Prostate gland (tissue), 2 donors: ENCODE results near the gene PRDM16. TPM values are rescaled to one million over a fixed set of nuclear protein-coding genes. Genes with fewer than 3 reads are reported as not detected.
A peak's percentile ranks its signal among the peaks of the same experiment; 100 is the strongest.

Source experiments
- DNase-seq: peaks from one replicate; pipeline ENCODE4 v3.0.0-alpha.2; 2019; ENCODE audit warnings: low spot score
- H3K27ac ChIP-seq, 2 donors: fragments of 200-600 bp; sonication (generic); 2 replicates each; pipeline ENCODE4 v1.5.1; 2017 to 2019
- H3K27me3 ChIP-seq: fragments of 200-600 bp; sonication (generic); replicated peaks from 2 replicates; pipeline ENCODE4 v1.5.1; 2019; ENCODE audit not compliant: insufficient read depth
- H3K36me3 ChIP-seq, 2 donors: fragments of 200-600 bp; sonication (generic); 1 replicate in 1 of 2; 2 replicates in 1 of 2; pipeline versions ENCODE4 v1.5.1 to v1.8.1; 2017 to 2019
- H3K4me1 ChIP-seq: fragments of 200-600 bp; sonication (generic); replicated peaks from 2 replicates; pipeline ENCODE4 v1.5.1; 2019
- H3K4me3 ChIP-seq, 2 donors: fragments of 200-600 bp; sonication (generic); 2 replicates each; pipeline ENCODE4 v1.5.1; 2017 to 2019
- H3K9me3 ChIP-seq: fragments of 200-600 bp; sonication (generic); 2 replicates; pipeline ENCODE4 v1.5.1; 2017
- POLR2A ChIP-seq: fragments of 450-650 bp; IDR thresholded peaks from one replicate; pipeline ENCODE4 v1.6.1; 2016; ENCODE audit warnings: antibody characterized with exemption, mild to moderate bottlenecking
- POLR2AphosphoS5 ChIP-seq: sonication (generic); formaldehyde crosslinking; IDR thresholded peaks from one replicate; pipeline ENCODE4 v1.6.1; 2017; ENCODE audit warnings: antibody characterized with exemption
- WGBS: methylation state at CpG from one replicate; pipeline ENCODE4 v1.1.5; 2018; 5-methylcytosine and 5-hydroxymethylcytosine counted together
- intact Hi-C: fragments of 100-400 bp; cut with DNase I; formaldehyde crosslinking; loops from one replicate; pipeline ENCODE4 v1.14.2; 2022
- total RNA-seq, 2 donors: library from RNA; depleted of rRNA; stranded (reverse); fragments of >200 nt; gene quantifications; one replicate each; pipeline ENCODE4 v1.1.0, GENCODE V29; 2016
- TF ChIP-seq, protein P1 (sequence below), 4 experiments: fragments of 200-600 bp in 2 of 4; fragments of 450-650 bp in 2 of 4; sonication (generic) in 2 of 4; IDR thresholded peaks; 1 replicate in 3 of 4; 2 replicates in 1 of 4; pipeline ENCODE4 v1.5.1; 2016 to 2019; ENCODE audit warnings: antibody characterized with exemption in 4 of 4, mild to moderate bottlenecking in 2 of 4, moderate library complexity in 2 of 4

The PRDM16 gene
- total RNA-seq, 2 donors from 2014 or later: 0.23 to 6.5 TPM

DNA sequence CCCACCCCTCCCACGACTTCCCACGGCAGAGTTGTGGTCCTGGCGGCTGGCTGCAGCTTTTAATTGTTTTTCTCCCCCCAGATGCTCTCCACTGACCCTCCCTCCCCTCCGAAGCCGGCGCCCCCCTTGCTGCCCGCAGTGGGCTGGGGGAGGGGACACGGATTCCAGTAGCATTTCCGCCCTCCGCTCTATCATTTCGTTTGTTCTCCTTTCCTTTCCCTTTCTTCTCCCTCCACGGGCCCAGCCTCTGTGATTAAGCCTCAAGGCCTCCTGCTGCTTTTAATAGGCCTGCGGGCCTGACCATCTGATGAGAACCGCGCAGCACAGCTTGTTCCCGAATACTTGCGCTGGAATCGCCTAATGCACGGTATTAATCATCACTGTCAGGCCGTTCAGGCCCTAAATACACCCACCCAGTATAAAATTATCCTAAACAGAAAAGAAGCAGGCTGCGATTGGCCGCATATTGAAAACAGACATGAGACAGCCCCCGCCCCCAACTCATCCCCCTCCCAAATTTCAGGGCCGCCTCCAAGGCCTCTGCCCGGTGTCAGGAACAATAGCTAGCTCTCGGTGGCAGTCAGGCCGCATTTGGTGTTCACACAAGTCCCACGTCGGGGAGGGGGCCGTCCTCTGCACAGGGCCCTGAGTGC is 283.4 kb downstream of the PRDM16 start:
- H3K36me3 ChIP-seq: no peaks in the 10 kb centered on the region
- TF ChIP-seq POLR2AphosphoS5 (peak; percentile 88), POLR2A (no peak)
- TF ChIP-seq, protein P1, sequence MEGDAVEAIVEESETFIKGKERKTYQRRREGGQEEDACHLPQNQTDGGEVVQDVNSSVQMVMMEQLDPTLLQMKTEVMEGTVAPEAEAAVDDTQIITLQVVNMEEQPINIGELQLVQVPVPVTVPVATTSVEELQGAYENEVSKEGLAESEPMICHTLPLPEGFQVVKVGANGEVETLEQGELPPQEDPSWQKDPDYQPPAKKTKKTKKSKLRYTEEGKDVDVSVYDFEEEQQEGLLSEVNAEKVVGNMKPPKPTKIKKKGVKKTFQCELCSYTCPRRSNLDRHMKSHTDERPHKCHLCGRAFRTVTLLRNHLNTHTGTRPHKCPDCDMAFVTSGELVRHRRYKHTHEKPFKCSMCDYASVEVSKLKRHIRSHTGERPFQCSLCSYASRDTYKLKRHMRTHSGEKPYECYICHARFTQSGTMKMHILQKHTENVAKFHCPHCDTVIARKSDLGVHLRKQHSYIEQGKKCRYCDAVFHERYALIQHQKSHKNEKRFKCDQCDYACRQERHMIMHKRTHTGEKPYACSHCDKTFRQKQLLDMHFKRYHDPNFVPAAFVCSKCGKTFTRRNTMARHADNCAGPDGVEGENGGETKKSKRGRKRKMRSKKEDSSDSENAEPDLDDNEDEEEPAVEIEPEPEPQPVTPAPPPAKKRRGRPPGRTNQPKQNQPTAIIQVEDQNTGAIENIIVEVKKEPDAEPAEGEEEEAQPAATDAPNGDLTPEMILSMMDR (IDR thresholded peaks at IDR 0.05): no peak
- H3K27ac ChIP-seq: peak overlapping the region; percentile 59 to 77
- H3K27me3 ChIP-seq: peaks cover 11% of the 10 kb centered on the region
- intact Hi-C loops: loop anchor here (5.0 kb wide), 1 partner anchor 50 kb away; no protein-coding TSS in a partner anchor
- H3K4me3 ChIP-seq: no peak overlapping the region
- WGBS: 9% methylated on average over 30 of the region's 30 CpGs
- peak; percentile 35 for DNase-seq
- peaks cover 11% of the 10 kb centered on the region for H3K4me1 ChIP-seq
- no peaks in the 10 kb centered on the region for H3K9me3 ChIP-seq

DNA sequence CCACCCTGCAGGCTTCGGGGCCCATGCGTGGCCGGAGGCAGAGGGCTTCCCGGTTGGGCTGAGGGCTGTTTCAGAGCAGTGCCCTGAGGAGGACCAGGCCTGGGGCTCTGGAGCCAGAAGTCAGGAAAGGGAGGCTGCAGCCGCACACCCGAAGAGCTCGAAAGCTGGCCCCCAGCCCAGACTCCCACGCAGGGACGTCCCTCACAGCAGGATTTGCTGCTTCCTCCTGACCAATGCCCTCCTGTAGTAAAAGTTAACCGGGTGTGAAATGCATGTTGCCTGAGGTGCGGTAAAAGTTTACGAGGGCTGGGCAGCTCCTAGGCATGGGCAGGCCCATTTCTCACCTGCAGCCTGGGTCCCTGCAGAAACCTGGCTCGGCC is 283.9 kb downstream of the PRDM16 start:
- TF ChIP-seq, protein P1 (IDR thresholded peaks at IDR 0.05): no peak
- TF ChIP-seq POLR2AphosphoS5 (no peak), POLR2A (no peak)
- Histone ChIP-seq H3K36me3 (no peaks in the 10 kb centered on the region), H3K27me3 (peaks cover 14% of the 10 kb centered on the region), H3K9me3 (no peaks in the 10 kb centered on the region), H3K27ac (peak overlapping the region; percentile 59 to 77), H3K4me3 (no peak overlapping the region), H3K4me1 (peaks cover 11% of the 10 kb centered on the region)
- intact Hi-C loops: loop anchor here (5.0 kb wide), 1 partner anchor 49 kb away; no protein-coding TSS in a partner anchor
- DNase-seq: no peak
- WGBS: 13% methylated on average over 13 of the region's 13 CpGs

DNA sequence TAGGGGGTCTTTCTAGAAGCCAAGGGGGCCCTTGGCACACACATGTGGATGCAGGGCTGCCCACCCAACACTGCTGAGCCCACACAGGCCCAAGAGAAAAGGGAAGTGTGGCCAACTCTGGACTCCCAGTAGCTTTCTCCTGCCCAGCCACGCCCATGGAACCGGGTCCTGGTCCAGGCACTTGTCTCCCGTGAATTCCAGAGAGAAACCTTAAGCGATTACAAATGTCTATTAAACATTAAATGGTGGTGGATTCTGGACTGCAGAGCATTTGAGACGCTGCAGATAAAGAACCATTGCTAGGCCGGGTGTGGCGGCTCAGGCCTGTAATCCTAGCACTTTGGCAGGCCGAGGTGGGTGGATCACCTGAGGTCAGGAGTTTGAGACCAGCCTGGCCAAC is 284.9 kb downstream of the PRDM16 start:
- H3K27me3 ChIP-seq: peaks cover 18% of the 10 kb centered on the region
- no peaks in the 10 kb centered on the region for H3K9me3 ChIP-seq
- 95% methylated on average over 8 of the region's 8 CpGs for WGBS
- H3K4me3 ChIP-seq: no peak overlapping the region
- no peak for DNase-seq
- no peaks in the 10 kb centered on the region for H3K36me3 ChIP-seq
- no peak overlapping the region for H3K27ac ChIP-seq
- TF ChIP-seq, protein P1 (IDR thresholded peaks at IDR 0.05): no peak
- TF ChIP-seq POLR2A (no peak), POLR2AphosphoS5 (no peak)
- intact Hi-C loops: loop anchor here (5.0 kb wide), 1 partner anchor 48 kb away; no protein-coding TSS in a partner anchor
- peaks cover 11% of the 10 kb centered on the region for H3K4me1 ChIP-seq

DNA sequence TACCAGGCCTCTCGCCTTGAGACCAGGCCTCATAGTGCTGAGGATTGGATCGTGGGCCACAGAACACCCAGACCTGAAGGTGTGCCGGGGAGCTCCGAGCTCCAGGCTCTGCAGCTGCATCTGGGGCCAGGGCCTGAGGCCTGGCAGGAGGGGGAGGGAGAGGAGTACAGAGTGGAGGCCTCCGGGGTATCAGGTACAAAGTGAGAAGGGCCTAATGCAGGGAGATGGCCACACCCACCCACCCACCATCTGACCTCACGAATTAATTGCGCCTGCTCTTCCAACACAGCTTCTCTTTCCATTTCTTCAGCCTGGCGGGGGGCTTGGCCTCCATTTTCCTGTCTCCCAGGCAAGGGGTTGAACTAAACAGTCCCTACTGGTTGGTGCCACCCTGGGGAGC is 286.1 kb downstream of the PRDM16 start:
- H3K4me1 ChIP-seq: peaks cover 11% of the 10 kb centered on the region
- peaks cover 10% of the 10 kb centered on the region for H3K27me3 ChIP-seq
- TF ChIP-seq, protein P1 (IDR thresholded peaks at IDR 0.05): no peak
- TF ChIP-seq POLR2AphosphoS5 (no peak), POLR2A (no peak)
- no peaks in the 10 kb centered on the region for H3K9me3 ChIP-seq
- H3K4me3 ChIP-seq: no peak overlapping the region
- 96% methylated on average over 8 of the region's 8 CpGs for WGBS
- H3K27ac ChIP-seq: no peak overlapping the region
- H3K36me3 ChIP-seq: no peaks in the 10 kb centered on the region
- no peak for DNase-seq
- intact Hi-C loops: no loop called here
